Gastroesophageal sphincter (tissue), 4 donors: ENCODE data around the gene ST7. TPM values are rescaled to one million over a fixed set of nuclear protein-coding genes. Genes with fewer than 3 reads are reported as not detected.
A peak's percentile ranks its signal among the peaks of the same experiment; 100 is the strongest.
"Not testable (repeated sequence)": the region's sequence is repeated elsewhere in the genome, so short reads cannot be mapped to it uniquely, and the experiment has no call there.

ENCODE experiments used
- ATAC-seq: fragments of 150-250 bp; one replicate; pipeline ENCODE4 v1.9.1; 2016; ENCODE audit warnings: mild to moderate bottlenecking, moderate library complexity
- H3K27ac ChIP-seq, 4 donors: fragments of 200-600 bp; sonication (generic) in 3 of 4; 1 replicate in 3 of 4; 2 replicates in 1 of 4; pipeline ENCODE4 v1.5.1; 2016 to 2019
- H3K27me3 ChIP-seq: fragments of 200-600 bp; sonication (generic); one replicate; pipeline ENCODE4 v1.5.1; 2019
- H3K36me3 ChIP-seq, 2 donors: fragments of 200-600 bp; sonication (generic); one replicate each; pipeline ENCODE4 v1.5.1; 2019; ENCODE audit warnings: control low read depth in 1 of 2
- H3K4me1 ChIP-seq, 3 donors: fragments of 200-600 bp; sonication (generic); 1 replicate in 2 of 3; 2 replicates in 1 of 3; pipeline ENCODE4 v1.5.1; 2016 to 2019; ENCODE audit warnings: control low read depth in 2 of 3
- H3K4me3 ChIP-seq, 2 donors: fragments of 200-600 bp; sonication (generic); one replicate each; pipeline ENCODE4 v1.5.1; 2019; ENCODE audit warnings: mild to moderate bottlenecking in 1 of 2, moderate library complexity in 1 of 2
- H3K9me3 ChIP-seq, 3 donors: fragments of 200-600 bp; sonication (generic); one replicate each; pipeline ENCODE4 v1.5.1; 2017 to 2019; ENCODE audit warnings: control low read depth in 2 of 3
- CTCF ChIP-seq, 4 experiments: fragments of 200-600 bp in 2 of 4; fragments of 450-650 bp in 2 of 4; sonication (generic) in 1 of 4; IDR thresholded peaks; one replicate each; pipeline ENCODE4 v1.5.1; 2017 to 2019; ENCODE audit warnings: antibody characterized with exemption in 4 of 4, mild to moderate bottlenecking in 2 of 4, moderate library complexity in 2 of 4
- EP300 ChIP-seq: sonication (generic); formaldehyde crosslinking; IDR thresholded peaks from one replicate; pipeline ENCODE4 v1.6.1; 2017; ENCODE audit warnings: antibody characterized with exemption, mild to moderate bottlenecking
- POLR2A ChIP-seq, 2 donors: fragments of 450-650 bp; IDR thresholded peaks; one replicate each; pipeline ENCODE4 v1.6.1; 2017; ENCODE audit warnings: antibody characterized with exemption in 2 of 2, mild to moderate bottlenecking in 2 of 2, moderate library complexity in 1 of 2
- POLR2AphosphoS5 ChIP-seq: sonication (generic); formaldehyde crosslinking; IDR thresholded peaks from one replicate; pipeline ENCODE4 v1.6.1; 2017; ENCODE audit warnings: antibody characterized with exemption
- WGBS, 2 donors: methylation state at CpG; one replicate each; pipeline ENCODE4 v1.1.5; 2018; ENCODE audit warnings: low coverage in 1 of 2; 5-methylcytosine and 5-hydroxymethylcytosine counted together
- total RNA-seq, 4 donors: library from RNA; depleted of rRNA; stranded (reverse); fragments of >200 nt; gene quantifications; one replicate each; pipeline ENCODE4 v1.1.0, GENCODE V29; 2016

Gene ST7
- total RNA-seq, 4 donors from 2014 or later: 19.1 to 43.9 (median 24.2) TPM

GRCh38 chr7:116953906-116954838, 871 bp downstream of the ST7 start:
- WGBS, 2 donors: 0 to 1% methylated on average over 5 to 7 of the region's 63 CpGs
- peak overlapping the region; percentile 84 to 100 (median 98) for H3K27ac ChIP-seq

GRCh38 chr7:116955340-116955739, 2.0 kb downstream of the ST7 start:
- Histone ChIP-seq H3K36me3 (no peaks in the 10 kb centered on the region), H3K9me3 (no peaks in the 10 kb centered on the region), H3K4me1 (peaks cover 4 to 41% (median 17%) of the 10 kb centered on the region in 3 donors), H3K4me3 (peak overlapping the region; percentile 54 to 86), H3K27me3 (no peaks in the 10 kb centered on the region), H3K27ac (peak overlapping the region; percentile 84 to 100 (median 98))
- TF ChIP-seq POLR2A (IDR thresholded peaks at IDR 0.05): no peak
- no peak for TF ChIP-seq EP300
- no peak for TF ChIP-seq CTCF (IDR thresholded peaks at IDR 0.05)
- TF ChIP-seq POLR2AphosphoS5: no peak
- ATAC-seq: no peak

More at GRCh38 chr7:116953906-116954838, 871 bp downstream of the ST7 start:
- H3K4me1 ChIP-seq: peaks cover 4 to 41% (median 17%) of the 10 kb centered on the region in 3 donors
- H3K4me3 ChIP-seq: peak overlapping the region; percentile 54 to 86
- H3K27me3 ChIP-seq: no peaks in the 10 kb centered on the region
- peak; percentile 65 for ATAC-seq
- peak; percentile 18 for TF ChIP-seq POLR2AphosphoS5
- no peak for TF ChIP-seq EP300
- TF ChIP-seq POLR2A (IDR thresholded peaks at IDR 0.05): peak in 1 of 2 donors; percentile 74
- no peak for TF ChIP-seq CTCF (IDR thresholded peaks at IDR 0.05)
- no peaks in the 10 kb centered on the region for H3K9me3 ChIP-seq
- H3K36me3 ChIP-seq: no peaks in the 10 kb centered on the region

- 37 to 41% methylated on average over 4 of the region's 4 CpGs for WGBS, 2 donors
- Histone ChIP-seq H3K4me1 (peaks cover 4 to 41% (median 17%) of the 10 kb centered on the region in 3 donors), H3K27me3 (no peaks in the 10 kb centered on the region), H3K4me3 (no peak overlapping the region), H3K36me3 (no peaks in the 10 kb centered on the region), H3K27ac (peak overlapping the region; percentile 84 to 100 (median 98)), H3K9me3 (no peaks in the 10 kb centered on the region)
- TF ChIP-seq POLR2A (IDR thresholded peaks at IDR 0.05) (no peak), EP300 (no peak)
- ATAC-seq: no peak
Observed at GRCh38 chr7:116955801-116956476, 2.6 kb downstream of the ST7 start.

- H3K27me3 ChIP-seq: no peaks in the 10 kb centered on the region
- H3K27ac ChIP-seq: peak overlapping the region; percentile 84 to 100 (median 98)
- no peak overlapping the region for H3K4me3 ChIP-seq
- H3K4me1 ChIP-seq: peaks cover 4 to 41% (median 17%) of the 10 kb centered on the region in 3 donors
- no peak for ATAC-seq
- 67 to 86% methylated on average over 1 of the region's 2 CpGs for WGBS, 2 donors
- TF ChIP-seq POLR2AphosphoS5 (no peak), EP300 (no peak), CTCF (IDR thresholded peaks at IDR 0.05) (no peak), POLR2A (IDR thresholded peaks at IDR 0.05) (no peak)
- H3K9me3 ChIP-seq: no peaks in the 10 kb centered on the region
- no peaks in the 10 kb centered on the region for H3K36me3 ChIP-seq
Observed at GRCh38 chr7:116956477-116956804, 3.1 kb downstream of the ST7 start.

- Histone ChIP-seq H3K4me3 (no peak overlapping the region), H3K27ac (no peak overlapping the region), H3K36me3 (no peaks in the 10 kb centered on the region), H3K4me1 (peaks cover 4 to 27% (median 17%) of the 10 kb centered on the region in 3 donors), H3K9me3 (no peaks in the 10 kb centered on the region), H3K27me3 (no peaks in the 10 kb centered on the region)
- WGBS, 2 donors: 60 to 82% methylated on average over 1 to 2 of the region's 2 CpGs
- ATAC-seq: no peak
- TF ChIP-seq POLR2A (IDR thresholded peaks at IDR 0.05) (no peak), EP300 (no peak), POLR2AphosphoS5 (no peak), CTCF (IDR thresholded peaks at IDR 0.05) (no peak)
Observed at GRCh38 chr7:116957874-116958273, 4.6 kb downstream of the ST7 start.

- not testable (repeated sequence) for H3K27me3 ChIP-seq, ATAC-seq, H3K9me3 ChIP-seq, H3K4me3 ChIP-seq, H3K27ac ChIP-seq, H3K36me3 ChIP-seq
- H3K4me1 ChIP-seq: peaks cover 0 to 13% (median 0%) of the 10 kb centered on the region in 3 donors
- 82 to 89% methylated on average over 4 of the region's 4 CpGs for WGBS, 2 donors
Observed at GRCh38 chr7:116961966-116962673, 8.8 kb downstream of the ST7 start.
